Lung (tissue), 12 donors: ENCODE measurements around the gene YEATS2. TPM values are rescaled to one million over a fixed set of nuclear protein-coding genes. Genes with fewer than 3 reads are reported as not detected.
"Not testable (repeated sequence)": the region's sequence is repeated elsewhere in the genome, so short reads cannot be mapped to it uniquely, and the experiment has no call there.

Experiments used
- ATAC-seq: fragments of 200-7000 bp; cut with Tn5 transposase; one replicate; pipeline ENCODE4 v1.9.1; 2020; ENCODE audit warnings: moderate number of reproducible peaks; ENCODE audit not compliant: insufficient read depth, low FRiP score
- DNase-seq, 3 donors: peaks; one replicate each; pipeline ENCODE4 v3.0.0-alpha.2; 2013 to 2017
- H3K27ac ChIP-seq, 2 donors: one replicate each; pipeline ENCODE4 v1.5.1; 2013; ENCODE audit warnings: mild to moderate bottlenecking in 2 of 2, moderate library complexity in 2 of 2, control low read depth in 1 of 2, inconsistent platforms in 1 of 2, low read depth in 1 of 2, low read length in 1 of 2
- H3K27me3 ChIP-seq, 3 donors: one replicate each; pipeline ENCODE4 v1.5.1; 2013; ENCODE audit warnings: low read length in 2 of 3; ENCODE audit not compliant: control insufficient read depth in 3 of 3, insufficient read depth in 3 of 3
- H3K36me3 ChIP-seq, 4 donors: one replicate each; pipeline ENCODE4 v1.5.1; 2013; ENCODE audit warnings: low read length in 4 of 4, mild to moderate bottlenecking in 1 of 4, moderate library complexity in 1 of 4; ENCODE audit not compliant: control insufficient read depth in 4 of 4, insufficient read depth in 4 of 4
- H3K4me1 ChIP-seq, 5 donors: one replicate each; pipeline ENCODE4 v1.5.1; 2013; ENCODE audit warnings: low read length in 5 of 5, mild to moderate bottlenecking in 2 of 5, moderate library complexity in 1 of 5; ENCODE audit not compliant: control insufficient read depth in 5 of 5, insufficient read depth in 5 of 5
- H3K4me3 ChIP-seq: one replicate; pipeline ENCODE4 v1.5.1; 2013; ENCODE audit warnings: mild to moderate bottlenecking, control low read depth, moderate library complexity
- H3K9ac ChIP-seq, 2 donors: one replicate each; pipeline ENCODE4 v1.5.1; 2013; ENCODE audit warnings: low read length in 2 of 2, control low read depth in 1 of 2; ENCODE audit not compliant: insufficient read depth in 1 of 2
- H3K9me3 ChIP-seq, 4 donors: one replicate each; pipeline ENCODE4 v1.5.1; 2013; ENCODE audit warnings: low read length in 3 of 4, mild to moderate bottlenecking in 1 of 4, moderate library complexity in 1 of 4; ENCODE audit not compliant: control insufficient read depth in 4 of 4, insufficient read depth in 3 of 4
- CTCF ChIP-seq: IDR thresholded peaks from 2 replicates; pipeline ENCODE4 v1.5.1; 2012; ENCODE audit warnings: mild to moderate bottlenecking; ENCODE audit errors: control extremely low read depth, extremely low read depth
- WGBS, 2 donors: extraction: QIAGEN DNeasy Blood & Tissue Kit; methylation state at CpG; one replicate each; pipeline ENCODE4 v1.1.7; 2013; 5-methylcytosine and 5-hydroxymethylcytosine counted together
- polyA plus RNA-seq, 2 donors: library from polyadenylated mRNA; stranded (reverse); fragments of 200-250 nt; gene quantifications; one replicate each; pipeline ENCODE4 v1.2.1, GENCODE V29; 2013
- total RNA-seq, 2 donors: library from RNA; depleted of rRNA in 1 of 2; stranded (reverse); fragments of >200 nt in 1 of 2; gene quantifications; one replicate each; pipeline ENCODE4 v1.2.1, GENCODE V29; 2014 to 2021
- donor health status: control.
- donor health status: control.
- donor health status: Bipolar disorder and iron deficiency.
- donor health status: healthy.
- donor health status: DM: yes; HTN: yes; CAD: no.

Gene YEATS2
- total and polyA plus RNA-seq, 4 donors, result 9.6 to 42.9 (median 18.9) TPM

GRCh38 chr3:183701744-183702143, 4.1 kb downstream of the YEATS2 start:
- DNase-seq, result peak in 1 of 3 donors; percentile 23
- no peaks in the 10 kb centered on the region for H3K27me3 ChIP-seq
- TF ChIP-seq CTCF, result no peak
- peaks cover 1 to 21% (median 8%) of the 10 kb centered on the region in 5 donors for H3K4me1 ChIP-seq
- no peak for ATAC-seq
- H3K9me3 ChIP-seq, result no peaks in the 10 kb centered on the region
- no peak overlapping the region for H3K4me3 ChIP-seq
- no peak overlapping the region for H3K27ac ChIP-seq
- H3K36me3 ChIP-seq, result no peaks in the 10 kb centered on the region
- WGBS, 2 donors, result 84 to 87% methylated on average over 5 of the region's 5 CpGs
- no peak overlapping the region for H3K9ac ChIP-seq

DNA sequence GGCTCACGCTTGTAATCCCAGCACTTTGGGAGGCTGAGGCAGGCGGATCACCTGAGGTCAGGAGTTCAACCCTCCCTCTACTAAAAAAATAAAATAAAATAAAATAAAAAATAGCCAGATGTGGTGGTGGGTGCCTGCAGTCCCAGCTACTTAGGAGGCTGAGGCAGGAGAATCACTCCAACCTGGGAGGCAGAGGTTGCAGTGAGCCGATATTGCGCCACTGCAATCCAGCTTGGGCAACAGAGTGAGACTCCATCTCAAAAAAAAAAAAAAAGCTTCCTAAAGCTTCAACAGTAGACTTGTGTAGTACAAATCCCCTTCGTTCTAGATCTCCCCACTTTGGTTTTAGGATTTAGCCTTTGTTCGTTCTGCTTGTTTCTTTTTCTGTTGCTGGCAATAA, 6.3 kb downstream of the YEATS2 start:
- H3K4me1 ChIP-seq, result peaks cover 1 to 17% (median 8%) of the 10 kb centered on the region in 5 donors
- DNase-seq, H3K9ac ChIP-seq, ATAC-seq, H3K36me3 ChIP-seq, H3K27ac ChIP-seq, H3K4me3 ChIP-seq, H3K27me3 ChIP-seq, H3K9me3 ChIP-seq: not testable (repeated sequence)
- WGBS, 2 donors, result 76 to 90% methylated on average over 6 of the region's 6 CpGs

DNA sequence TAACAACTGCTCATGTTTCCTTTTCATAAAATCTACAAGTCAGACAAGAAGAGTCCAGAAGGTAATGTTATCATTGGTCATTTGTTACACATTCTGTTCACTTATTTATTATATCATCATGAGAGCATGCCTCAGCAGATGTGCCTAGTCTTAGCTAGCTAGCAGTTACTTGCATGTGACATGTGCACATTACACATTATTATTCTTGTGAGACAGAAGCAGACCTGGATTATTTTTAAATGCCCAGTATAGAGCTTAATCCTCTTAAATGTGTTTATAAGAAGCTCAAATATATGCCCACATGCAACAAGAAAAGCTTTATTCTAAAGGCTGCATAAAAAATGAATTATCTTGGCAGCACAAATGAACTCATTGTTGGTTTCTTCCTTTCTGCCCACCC, 12.6 kb downstream of the YEATS2 start:
- no peak overlapping the region for H3K9ac ChIP-seq
- TF ChIP-seq CTCF, result no peak
- no peak overlapping the region for H3K4me3 ChIP-seq
- no peak overlapping the region for H3K27ac ChIP-seq
- H3K9me3 ChIP-seq, result no peaks in the 10 kb centered on the region
- H3K36me3 ChIP-seq, result peaks cover 0 to 3% (median 0%) of the 10 kb centered on the region in 4 donors
- H3K4me1 ChIP-seq, result no peaks in the 10 kb centered on the region
- DNase-seq, result no peak
- H3K27me3 ChIP-seq, result no peaks in the 10 kb centered on the region
- no peak for ATAC-seq

GRCh38 chr3:183711516-183711915, 13.9 kb downstream of the YEATS2 start:
- DNase-seq (no peak), ATAC-seq (no peak)
- H3K9ac ChIP-seq, result no peak overlapping the region
- H3K9me3 ChIP-seq, result no peaks in the 10 kb centered on the region
- no peak for TF ChIP-seq CTCF
- H3K4me1 ChIP-seq, result no peaks in the 10 kb centered on the region
- peaks cover 0 to 8% (median 2%) of the 10 kb centered on the region in 4 donors for H3K36me3 ChIP-seq
- H3K4me3 ChIP-seq, result no peak overlapping the region
- H3K27ac ChIP-seq, result no peak overlapping the region
- WGBS, 2 donors, result 98% methylated on average over 3 of the region's 3 CpGs
- H3K27me3 ChIP-seq, result no peaks in the 10 kb centered on the region
